GM10847 (cell line): Measurements from ENCODE around the gene ENO3.

ENCODE experiments used
- POLR2A ChIP-seq: IDR thresholded peaks from 2 replicates; pipeline ENCODE4 v1.6.1; 2011; ENCODE audit not compliant: insufficient read length; ENCODE audit errors: extremely low read depth

The ENO3 gene

DNA sequence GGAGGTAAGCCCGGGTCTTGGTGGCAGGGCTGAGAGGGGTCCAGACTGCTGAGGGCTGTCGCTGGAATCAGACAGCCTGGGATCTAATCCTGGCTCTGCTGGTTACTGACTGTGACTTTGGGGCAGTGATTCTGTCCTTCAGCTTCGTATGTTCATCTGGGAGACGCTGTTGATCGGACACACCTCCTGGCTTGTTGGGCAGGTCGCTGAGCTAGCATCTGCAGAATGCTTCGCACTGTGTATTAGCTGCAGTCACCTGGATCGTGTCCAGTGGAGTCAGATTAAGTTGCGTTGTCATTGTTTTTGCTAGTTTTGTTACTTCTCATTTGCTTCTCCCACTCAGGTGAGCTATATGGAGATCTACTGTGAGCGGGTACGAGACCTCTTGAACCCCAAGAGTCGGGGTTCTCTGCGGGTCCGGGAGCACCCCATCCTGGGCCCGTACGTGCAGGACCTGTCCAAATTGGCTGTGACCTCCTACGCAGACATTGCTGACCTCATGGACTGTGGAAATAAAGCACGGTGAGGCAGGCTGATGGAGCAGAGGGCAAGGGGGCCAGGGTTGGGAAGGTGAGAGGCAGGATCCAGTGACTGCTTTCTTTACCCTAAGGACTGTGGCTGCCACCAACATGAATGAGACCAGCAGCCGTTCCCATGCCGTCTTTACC lies 51.3 kb downstream of the ENO3 start:
- TF ChIP-seq POLR2A, result no peak

- no peak for TF ChIP-seq POLR2A
Measured at GRCh38 chr17:5003214-5003867, 52.4 kb downstream of the ENO3 start.
